Activated naive CD8-positive, alpha-beta T cell treated with anti-CD3 and anti-CD28 coated beads for 36 hours (primary cell): Measurements from ENCODE around the gene GPC6. TPM values are rescaled to one million over a fixed set of nuclear protein-coding genes. Genes with fewer than 3 reads are reported as not detected.

Experiments
- DNase-seq: peaks from one replicate; pipeline ENCODE4 v3.0.0; 2021
- H3K27ac Mint-ChIP-seq: one replicate; pipeline ENCODE4 v1.8.0; 2022; ENCODE audit warnings: mild to moderate bottlenecking, moderate library complexity, mixed read lengths
- H3K27me3 Mint-ChIP-seq: one replicate; pipeline ENCODE4 v1.8.0; 2022; ENCODE audit warnings: mild to moderate bottlenecking, mixed read lengths
- H3K36me3 Mint-ChIP-seq: one replicate; pipeline ENCODE4 v1.8.0; 2021; ENCODE audit warnings: mild to moderate bottlenecking, mixed read lengths
- H3K4me1 Mint-ChIP-seq: one replicate; pipeline ENCODE4 v1.8.0; 2021; ENCODE audit warnings: mixed read lengths
- H3K4me3 Mint-ChIP-seq: one replicate; pipeline ENCODE4 v1.8.0; 2022; ENCODE audit warnings: mild to moderate bottlenecking, moderate library complexity, mixed read lengths
- H3K9me3 Mint-ChIP-seq: one replicate; pipeline ENCODE4 v1.8.0; 2022; ENCODE audit warnings: mixed read lengths
- total RNA-seq, 2 experiments: library from RNA; stranded (reverse); gene quantifications; one replicate each; pipeline ENCODE4 v1.2.3, GENCODE V29; 2021

The GPC6 gene
- total RNA-seq, 2 experiments from 2014 or later: not detected

GRCh38 chr13:93794197-93794885 is 567.7 kb downstream of the GPC6 start:
- DNase-seq: peak; percentile 66
- H3K4me1 Mint-ChIP-seq: peaks cover 12% of the 10 kb centered on the region

GRCh38 chr13:93797463-93797862 is 570.9 kb downstream of the GPC6 start:
- Mint-ChIP-seq H3K9me3 (peaks cover 3% of the 10 kb centered on the region), H3K4me3 (no peak overlapping the region), H3K27me3 (peaks cover 55% of the 10 kb centered on the region), H3K27ac (no peak overlapping the region), H3K4me1 (peaks cover 12% of the 10 kb centered on the region), H3K36me3 (no peaks in the 10 kb centered on the region)
- no peak for DNase-seq

More at GRCh38 chr13:93794197-93794885, 567.7 kb downstream of the GPC6 start:
- Mint-ChIP-seq H3K27ac (peak overlapping the region; percentile 2), H3K4me3 (no peak overlapping the region), H3K9me3 (peaks cover 3% of the 10 kb centered on the region), H3K27me3 (peaks cover 49% of the 10 kb centered on the region), H3K36me3 (no peaks in the 10 kb centered on the region)

- Mint-ChIP-seq H3K4me1 (peaks cover 2% of the 10 kb centered on the region), H3K4me3 (no peak overlapping the region), H3K27ac (no peak overlapping the region), H3K27me3 (peaks cover 53% of the 10 kb centered on the region), H3K9me3 (no peaks in the 10 kb centered on the region), H3K36me3 (no peaks in the 10 kb centered on the region)
- no peak for DNase-seq
Observed at GRCh38 chr13:93800342-93800741, 573.7 kb downstream of the GPC6 start.

- Mint-ChIP-seq H3K9me3 (no peaks in the 10 kb centered on the region), H3K4me3 (no peak overlapping the region), H3K27ac (no peak overlapping the region), H3K4me1 (no peaks in the 10 kb centered on the region), H3K27me3 (peaks cover 37% of the 10 kb centered on the region), H3K36me3 (no peaks in the 10 kb centered on the region)
- no peak for DNase-seq
Observed at GRCh38 chr13:93805736-93806135, 579.1 kb downstream of the GPC6 start.

- Mint-ChIP-seq H3K4me3 (no peak overlapping the region), H3K36me3 (no peaks in the 10 kb centered on the region), H3K4me1 (no peaks in the 10 kb centered on the region), H3K27ac (no peak overlapping the region), H3K9me3 (no peaks in the 10 kb centered on the region), H3K27me3 (peaks cover 29% of the 10 kb centered on the region)
- DNase-seq: no peak
Observed at GRCh38 chr13:93806861-93807260, 580.3 kb downstream of the GPC6 start.

- Mint-ChIP-seq H3K36me3 (no peaks in the 10 kb centered on the region), H3K27ac (no peak overlapping the region), H3K27me3 (peaks cover 19% of the 10 kb centered on the region), H3K9me3 (no peaks in the 10 kb centered on the region), H3K4me3 (no peak overlapping the region), H3K4me1 (no peaks in the 10 kb centered on the region)
- no peak for DNase-seq
Observed at GRCh38 chr13:93810264-93810663, 583.7 kb downstream of the GPC6 start.

GRCh38 chr13:93811071-93811737 is 584.6 kb downstream of the GPC6 start:
- no peak overlapping the region for H3K4me3 Mint-ChIP-seq
- no peak overlapping the region for H3K27ac Mint-ChIP-seq
- no peak for DNase-seq
- peaks cover 15% of the 10 kb centered on the region for H3K27me3 Mint-ChIP-seq
- no peaks in the 10 kb centered on the region for H3K9me3 Mint-ChIP-seq
- no peaks in the 10 kb centered on the region for H3K36me3 Mint-ChIP-seq
- no peaks in the 10 kb centered on the region for H3K4me1 Mint-ChIP-seq

- H3K4me1 Mint-ChIP-seq: no peaks in the 10 kb centered on the region
- peaks cover 15% of the 10 kb centered on the region for H3K27me3 Mint-ChIP-seq
- H3K27ac Mint-ChIP-seq: no peak overlapping the region
- H3K36me3 Mint-ChIP-seq: no peaks in the 10 kb centered on the region
- H3K9me3 Mint-ChIP-seq: no peaks in the 10 kb centered on the region
- no peak overlapping the region for H3K4me3 Mint-ChIP-seq
- DNase-seq: no peak
Observed at GRCh38 chr13:93811738-93812112, 585.1 kb downstream of the GPC6 start.

GRCh38 chr13:93814658-93815057 is 588.1 kb downstream of the GPC6 start:
- H3K36me3 Mint-ChIP-seq: no peaks in the 10 kb centered on the region
- no peak overlapping the region for H3K27ac Mint-ChIP-seq
- H3K27me3 Mint-ChIP-seq: peaks cover 16% of the 10 kb centered on the region
- H3K4me1 Mint-ChIP-seq: no peaks in the 10 kb centered on the region
- H3K4me3 Mint-ChIP-seq: no peak overlapping the region
- DNase-seq: no peak
- H3K9me3 Mint-ChIP-seq: no peaks in the 10 kb centered on the region

GRCh38 chr13:93818345-93818744 is 591.7 kb downstream of the GPC6 start:
- no peak for DNase-seq
- Mint-ChIP-seq H3K4me1 (no peaks in the 10 kb centered on the region), H3K9me3 (no peaks in the 10 kb centered on the region), H3K27me3 (peaks cover 10% of the 10 kb centered on the region), H3K4me3 (no peak overlapping the region), H3K27ac (no peak overlapping the region), H3K36me3 (no peaks in the 10 kb centered on the region)

GRCh38 chr13:93819331-93819890 is 592.8 kb downstream of the GPC6 start:
- no peaks in the 10 kb centered on the region for H3K9me3 Mint-ChIP-seq
- no peaks in the 10 kb centered on the region for H3K36me3 Mint-ChIP-seq
- DNase-seq: no peak
- H3K27ac Mint-ChIP-seq: no peak overlapping the region
- no peak overlapping the region for H3K4me3 Mint-ChIP-seq
- H3K27me3 Mint-ChIP-seq: peaks cover 12% of the 10 kb centered on the region
- H3K4me1 Mint-ChIP-seq: no peaks in the 10 kb centered on the region

GRCh38 chr13:93824286-93824685 is 597.7 kb downstream of the GPC6 start:
- H3K27me3 Mint-ChIP-seq: peaks cover 10% of the 10 kb centered on the region
- no peak overlapping the region for H3K4me3 Mint-ChIP-seq
- no peak overlapping the region for H3K27ac Mint-ChIP-seq
- no peaks in the 10 kb centered on the region for H3K4me1 Mint-ChIP-seq
- no peaks in the 10 kb centered on the region for H3K36me3 Mint-ChIP-seq
- H3K9me3 Mint-ChIP-seq: no peaks in the 10 kb centered on the region
- no peak for DNase-seq

GRCh38 chr13:93834051-93834450 is 607.4 kb downstream of the GPC6 start:
- Mint-ChIP-seq H3K9me3 (no peaks in the 10 kb centered on the region), H3K4me1 (no peaks in the 10 kb centered on the region), H3K36me3 (no peaks in the 10 kb centered on the region), H3K4me3 (no peak overlapping the region), H3K27me3 (peaks cover 4% of the 10 kb centered on the region), H3K27ac (no peak overlapping the region)
- no peak for DNase-seq

GRCh38 chr13:93843082-93843481 is 616.5 kb downstream of the GPC6 start:
- Mint-ChIP-seq H3K4me3 (no peak overlapping the region), H3K27me3 (peaks cover 5% of the 10 kb centered on the region), H3K4me1 (no peaks in the 10 kb centered on the region), H3K9me3 (no peaks in the 10 kb centered on the region), H3K36me3 (no peaks in the 10 kb centered on the region), H3K27ac (no peak overlapping the region)
- DNase-seq: no peak

- Mint-ChIP-seq H3K27me3 (no peaks in the 10 kb centered on the region), H3K9me3 (no peaks in the 10 kb centered on the region), H3K36me3 (no peaks in the 10 kb centered on the region), H3K4me3 (no peak overlapping the region), H3K27ac (no peak overlapping the region), H3K4me1 (no peaks in the 10 kb centered on the region)
- DNase-seq: no peak
Observed at GRCh38 chr13:93847162-93847561, 620.6 kb downstream of the GPC6 start.

GRCh38 chr13:93848247-93848646 is 621.6 kb downstream of the GPC6 start:
- H3K27ac Mint-ChIP-seq: no peak overlapping the region
- H3K4me1 Mint-ChIP-seq: no peaks in the 10 kb centered on the region
- no peak for DNase-seq
- no peaks in the 10 kb centered on the region for H3K9me3 Mint-ChIP-seq
- H3K4me3 Mint-ChIP-seq: no peak overlapping the region
- no peaks in the 10 kb centered on the region for H3K36me3 Mint-ChIP-seq
- H3K27me3 Mint-ChIP-seq: no peaks in the 10 kb centered on the region
